HG03342 (cell line): ENCODE results near the gene SEMA6D.

Experiments
- ATAC-seq: cut with Tn5 transposase; IDR thresholded peaks from one replicate; pipeline ENCODE4 v1.9.1; 2021; ENCODE audit warnings: mild to moderate bottlenecking, moderate library complexity; ENCODE audit not compliant: unreplicated experiment

SEMA6D gene

GRCh38 chr15:47820747-47821319, 103.5 kb downstream of the SEMA6D start:
- no peak for ATAC-seq

- ATAC-seq: no peak
These were observed 104.7 kb downstream of the SEMA6D start for GRCh38 chr15:47822048-47822447.
